ENCODE results near the gene SLC35G2.
"Not testable (repeated sequence)": the region's sequence is repeated elsewhere in the genome, so short reads cannot be mapped to it uniquely, and the experiment has no call there.

Gene SLC35G2

DNA sequence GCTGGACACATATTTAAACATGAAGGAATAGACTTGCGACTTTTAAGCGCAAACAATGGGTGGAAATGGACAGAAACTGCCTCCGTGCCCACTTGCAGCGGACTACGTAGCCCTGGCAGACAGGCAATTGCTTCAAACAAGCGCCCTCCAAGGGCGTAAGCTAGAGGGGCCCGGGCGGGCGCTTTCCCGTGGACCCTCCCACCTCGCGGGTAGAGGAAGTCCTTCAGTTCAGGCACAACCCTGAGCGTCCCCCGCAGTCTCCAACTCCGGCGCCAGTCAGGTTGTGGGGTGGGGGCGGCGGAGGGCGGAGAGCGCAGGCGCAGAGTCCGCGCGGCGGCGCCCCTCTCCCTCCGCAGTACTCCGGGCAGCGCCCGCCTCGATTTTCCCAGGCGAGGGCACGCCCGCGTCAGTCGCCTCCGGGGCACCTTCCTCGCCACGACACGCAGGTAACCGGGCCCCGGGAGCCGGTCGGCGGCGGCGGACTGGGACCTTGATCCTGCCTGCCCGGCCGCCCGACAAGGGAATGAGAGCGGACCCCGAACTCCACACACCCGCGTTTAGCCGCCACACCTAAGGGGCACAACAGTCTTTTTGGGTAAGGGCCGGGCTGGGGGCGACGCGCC, at the start of gene SLC35G2:
Gene SLC35G2, plus strand, starts transcription at position 358 of the 623 bp plus-strand sequence. CDS start 35,335 bp downstream, outside the sequence.
- DNase-seq = peak; percentile 35

DNA sequence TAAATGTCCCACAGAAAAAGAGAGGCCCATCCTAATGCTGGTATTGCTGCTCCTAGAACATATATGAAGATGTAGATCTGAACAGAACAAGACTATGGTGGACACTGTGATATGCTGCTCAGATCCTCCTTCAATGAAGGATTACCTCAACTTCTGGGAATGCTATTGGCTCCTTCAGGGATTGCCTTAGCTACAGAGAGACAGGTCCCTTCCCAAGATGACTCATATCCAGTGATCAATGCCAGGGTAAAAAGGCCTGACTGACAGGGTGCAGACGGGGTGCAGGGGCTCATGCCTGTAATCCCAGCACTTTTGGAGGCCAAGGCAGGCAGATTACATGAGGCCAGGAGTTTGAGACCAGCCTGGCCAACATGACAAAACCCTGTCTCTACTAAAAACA, 46.2 kb upstream of the SLC35G2 start:
- DNase-seq = no peak

DNA sequence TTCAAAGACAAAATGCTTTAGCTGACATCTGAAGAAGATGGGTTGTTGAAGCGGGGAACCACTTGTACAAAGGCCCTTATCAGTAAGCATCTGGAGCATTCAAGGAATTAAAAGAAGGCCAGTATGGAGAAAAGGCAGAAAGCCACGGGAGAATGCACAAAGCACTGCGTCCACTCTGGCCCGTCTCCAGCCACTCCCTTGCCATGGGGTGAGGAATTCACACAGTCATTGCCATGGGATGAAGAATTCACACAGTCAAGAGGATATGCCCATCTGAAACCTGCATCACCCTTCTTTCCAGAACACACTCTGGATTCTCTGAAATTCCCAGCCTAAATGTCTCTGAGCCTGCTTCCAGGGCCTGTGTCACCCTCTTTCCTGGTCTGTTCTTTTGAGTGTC, 40.1 kb upstream of the SLC35G2 start:
- DNase-seq = no peak

DNA sequence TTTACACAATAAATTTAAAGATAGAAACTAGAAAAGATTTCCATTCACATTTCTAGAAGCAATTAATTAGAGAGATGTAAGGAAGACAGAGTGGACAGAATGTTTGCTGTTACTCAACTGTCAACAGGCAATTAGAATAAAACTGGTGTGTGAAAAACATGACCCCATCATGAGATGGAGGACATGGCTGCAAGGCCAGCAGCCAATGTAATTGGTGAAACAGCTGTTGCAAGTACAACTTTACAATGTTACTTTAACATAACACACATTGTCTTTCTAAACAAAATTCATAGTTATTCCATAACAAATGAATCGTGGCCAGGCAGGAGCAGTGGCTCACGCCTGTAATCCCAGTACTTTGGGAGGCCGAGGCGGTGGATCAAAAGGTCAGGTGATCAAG, 38.2 kb upstream of the SLC35G2 start:
- no peak for DNase-seq

DNA sequence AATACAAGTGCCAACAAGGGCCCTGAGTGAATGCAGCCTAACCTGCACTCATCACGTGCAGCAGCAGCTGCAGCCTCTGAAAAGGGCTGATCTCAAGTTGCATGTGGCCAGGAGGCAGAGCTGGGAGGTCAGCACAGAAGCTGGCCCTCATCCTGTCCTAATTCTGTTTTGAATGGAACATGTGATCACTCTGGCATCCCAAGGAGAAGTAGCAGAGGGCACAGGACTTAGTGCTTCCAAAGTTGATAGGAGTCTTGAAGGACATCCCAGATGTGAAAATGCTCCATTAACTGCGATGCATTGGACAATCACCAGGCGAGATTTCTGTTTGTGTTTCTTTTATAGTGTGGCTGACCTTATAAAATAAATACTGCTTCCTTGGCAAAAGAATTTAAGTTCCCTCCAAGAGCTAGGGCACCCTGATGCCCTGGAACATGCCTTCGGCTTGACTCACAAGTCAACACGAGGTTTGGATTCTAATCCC, 35.2 kb upstream of the SLC35G2 start:
- no peak for DNase-seq

DNA sequence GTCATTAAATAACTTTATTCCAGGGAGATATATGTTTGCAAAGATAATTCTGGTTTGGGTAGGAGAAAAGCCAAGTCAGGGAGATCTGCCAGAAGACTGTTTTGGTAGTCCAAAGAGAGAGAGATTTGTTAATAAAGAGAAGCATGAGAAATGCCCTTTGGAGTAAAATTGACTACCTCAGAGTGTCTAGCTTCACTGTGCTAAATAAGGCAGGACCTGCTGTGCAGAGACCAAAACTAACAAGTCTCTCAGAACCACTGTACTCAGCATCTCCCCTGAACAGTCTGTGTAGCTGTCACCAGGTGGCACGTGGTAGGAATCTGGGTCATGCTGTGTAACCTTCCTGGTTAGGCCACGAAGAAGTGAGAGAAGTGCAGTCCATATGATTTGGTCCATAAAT, 31.6 kb upstream of the SLC35G2 start:
- DNase-seq = peak; percentile 20

DNA sequence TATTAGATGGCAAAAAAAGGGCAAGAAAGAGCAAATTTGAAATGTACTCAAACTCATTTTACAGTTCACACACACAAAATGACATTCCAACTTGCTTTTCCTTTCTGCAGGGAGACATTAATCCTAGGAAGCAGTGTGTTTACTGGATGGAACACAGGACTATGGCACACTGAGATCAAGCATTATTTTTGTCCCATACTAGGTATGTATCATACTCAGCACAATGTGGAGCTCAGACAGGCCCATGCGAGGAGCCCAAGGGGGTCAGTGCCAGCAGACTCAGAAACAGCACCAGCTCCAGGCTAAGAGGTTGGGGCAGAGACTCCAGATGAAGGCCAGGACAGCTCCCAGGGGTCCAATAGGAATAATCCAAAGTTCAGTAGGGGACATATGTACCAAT, 30.8 kb upstream of the SLC35G2 start:
- DNase-seq = no peak

DNA sequence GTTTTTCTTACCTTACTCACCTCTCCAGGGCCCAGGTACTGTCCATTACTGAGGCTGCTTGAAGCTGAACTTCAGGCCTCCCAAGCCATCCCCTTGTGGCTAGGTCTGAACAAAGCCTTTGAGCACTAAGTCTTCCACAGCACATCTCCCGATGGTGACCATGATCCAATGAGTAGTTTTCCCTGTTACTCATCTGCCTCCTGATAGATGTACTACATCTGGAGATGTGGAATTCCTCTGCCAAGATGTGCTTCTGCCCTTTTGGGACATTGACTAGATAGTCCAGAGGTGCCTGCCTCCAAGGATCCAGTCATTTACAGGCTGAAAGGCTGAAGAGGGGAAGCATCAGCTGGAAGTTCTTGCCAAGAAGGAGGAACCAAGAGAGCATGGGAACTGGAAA, 28.9 kb upstream of the SLC35G2 start:
- no peak for DNase-seq

DNA sequence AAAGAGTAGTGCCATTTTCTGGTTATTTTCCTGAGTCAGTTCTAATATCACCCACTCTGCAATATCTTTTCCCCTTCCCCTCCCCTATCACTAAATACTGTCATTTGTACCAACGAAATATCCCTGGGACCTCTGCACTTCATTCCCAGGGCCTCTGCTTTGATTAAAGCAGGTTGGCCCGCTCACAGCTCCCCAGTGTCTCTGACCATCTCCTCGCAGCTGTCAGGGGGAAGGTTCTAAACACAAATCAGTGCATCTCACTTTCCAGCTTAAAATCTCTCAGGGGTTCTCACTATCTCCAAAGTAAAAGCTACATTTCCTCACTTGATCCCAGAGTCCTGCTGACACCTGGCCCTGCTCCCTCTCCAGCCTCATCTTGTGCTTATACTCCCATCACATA, 28.1 kb upstream of the SLC35G2 start:
- DNase-seq = no peak

DNA sequence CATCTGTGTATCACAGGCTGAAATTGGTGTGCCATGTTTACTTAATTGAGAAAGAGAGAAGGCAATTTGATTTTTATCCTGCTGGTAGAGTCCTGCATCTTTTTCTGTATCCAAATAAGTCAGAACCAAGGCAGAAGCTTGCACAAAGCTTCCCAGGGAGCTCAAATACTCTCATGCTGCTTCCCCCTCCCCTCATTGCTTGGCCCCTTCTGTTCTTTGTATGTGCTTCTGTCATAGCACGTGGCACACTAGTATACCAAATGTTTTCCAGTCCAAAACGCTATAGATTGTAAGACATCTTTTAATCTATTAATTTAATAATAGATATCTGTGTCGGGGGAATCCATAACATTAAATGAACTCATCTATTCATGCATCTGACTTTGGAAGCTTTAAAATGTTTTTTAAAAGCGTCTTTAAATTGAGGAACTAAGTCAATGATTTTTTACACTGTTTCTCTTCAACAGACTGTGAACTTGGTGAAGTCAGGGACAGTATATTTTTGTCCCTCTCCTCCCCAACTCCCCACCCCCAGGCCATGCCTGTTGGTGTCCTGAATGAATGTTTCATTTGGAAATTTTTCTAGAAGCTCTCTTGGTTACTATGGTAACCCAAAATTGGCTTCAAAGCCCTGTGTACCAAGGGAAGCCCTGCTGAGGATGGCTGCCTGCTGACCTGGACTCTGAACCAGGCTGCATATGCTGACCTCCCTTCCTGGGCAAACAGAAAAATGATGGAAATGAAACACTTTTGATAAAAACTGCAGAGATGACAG, 26.2 kb upstream of the SLC35G2 start:
- DNase-seq = no peak

DNA sequence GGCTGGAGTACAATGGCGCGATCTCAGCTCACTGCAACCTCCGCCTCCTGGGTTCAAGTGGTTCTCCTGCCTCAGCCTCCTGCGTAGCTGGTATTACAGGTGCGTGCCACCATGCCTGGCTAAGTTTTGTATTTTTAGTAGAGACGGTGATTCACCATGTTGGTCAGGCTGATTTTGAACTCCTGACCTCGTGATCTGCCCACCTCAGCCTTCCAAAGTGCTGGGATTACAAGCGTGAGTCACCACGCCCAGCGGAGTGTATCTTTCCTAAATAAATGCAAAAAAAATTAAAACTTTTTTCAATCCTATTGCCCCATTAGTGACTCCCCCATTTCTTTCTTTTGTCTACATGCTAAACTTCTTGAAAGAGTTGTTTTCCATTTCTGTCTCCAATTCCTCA, 17.8 kb upstream of the SLC35G2 start:
- not testable (repeated sequence) for DNase-seq

DNA sequence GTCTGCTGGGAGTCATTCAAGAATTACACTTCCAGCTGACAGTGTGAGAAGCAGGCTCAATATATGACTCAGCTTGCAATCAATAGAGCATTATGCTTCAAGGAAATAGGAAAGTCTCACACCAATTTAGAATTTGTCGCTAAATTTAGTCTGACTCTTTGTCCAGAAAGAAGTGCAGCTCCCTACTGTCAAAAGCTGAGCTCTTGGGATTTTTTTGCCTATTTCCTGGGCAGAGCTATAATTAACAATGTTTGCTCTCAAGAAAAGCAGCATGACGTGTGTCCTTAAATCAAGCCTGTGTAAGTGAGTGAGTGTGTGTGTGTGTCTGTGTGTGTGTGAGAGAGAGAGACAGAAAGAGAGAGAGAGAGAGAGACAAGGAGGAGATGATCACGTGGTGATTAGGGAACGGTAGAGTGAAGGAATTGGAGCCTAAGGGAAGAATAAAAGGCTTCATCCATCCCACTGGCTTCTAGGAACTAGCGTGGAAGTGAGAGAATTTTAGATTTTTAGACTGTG, 16.4 kb upstream of the SLC35G2 start:
- no peak for DNase-seq

DNA sequence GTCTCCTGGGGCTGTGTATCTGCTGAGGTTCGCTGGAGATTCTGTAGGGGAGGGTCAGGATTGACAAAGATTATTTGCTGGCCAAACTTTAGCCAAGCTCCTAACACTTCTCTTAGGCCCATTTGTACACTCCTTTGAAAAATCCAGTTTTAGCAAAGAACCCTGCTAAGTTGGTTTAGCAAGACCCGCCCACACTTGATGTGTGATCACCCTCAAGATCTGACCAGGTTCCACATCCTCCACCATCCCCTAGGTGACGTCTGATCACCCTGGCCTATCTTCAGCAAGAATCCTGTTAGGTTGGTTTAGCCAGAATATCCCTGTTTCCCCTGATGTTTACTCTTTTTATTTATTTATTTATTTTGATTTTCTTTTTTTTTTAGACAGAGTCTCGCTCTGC, 14.8 kb upstream of the SLC35G2 start:
- DNase-seq = no peak

DNA sequence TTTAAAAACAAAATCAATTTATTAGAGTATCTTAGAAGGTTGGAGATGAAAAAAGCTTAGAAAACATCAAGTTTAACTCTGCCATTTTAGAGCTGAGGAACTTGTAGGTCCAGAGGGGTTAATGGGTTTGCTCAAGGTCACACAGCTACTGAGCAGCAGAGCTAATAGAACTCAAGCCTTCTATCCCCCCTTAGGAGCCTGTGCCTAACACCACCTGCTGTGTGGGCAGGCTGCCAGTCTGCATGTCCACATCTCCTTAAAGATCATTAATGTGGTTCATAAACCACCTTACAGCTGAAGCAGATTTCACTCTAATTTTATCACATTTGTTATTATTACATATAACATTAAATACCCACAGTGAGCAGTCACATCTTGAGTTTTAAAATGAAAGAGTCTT, 14.1 kb upstream of the SLC35G2 start:
- no peak for DNase-seq

DNA sequence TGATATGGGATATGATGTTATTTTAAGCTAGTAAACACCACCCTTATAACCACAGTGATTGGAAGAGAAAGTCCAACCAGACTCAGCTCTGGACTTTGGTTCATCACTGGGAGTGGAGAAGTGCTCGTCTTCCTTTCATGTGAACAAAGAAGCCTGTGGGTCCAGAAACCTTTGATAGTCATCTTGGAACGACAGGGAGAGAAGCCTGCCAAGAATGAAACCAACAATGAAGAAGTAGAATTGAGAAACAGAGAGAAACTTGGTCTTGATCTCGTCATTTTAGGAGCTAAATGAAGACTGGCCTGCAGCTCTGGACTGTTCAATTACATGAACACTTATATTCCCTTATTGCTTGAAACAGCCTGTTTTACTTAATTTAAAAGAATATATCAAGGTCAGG, 13.1 kb upstream of the SLC35G2 start:
- DNase-seq = no peak

DNA sequence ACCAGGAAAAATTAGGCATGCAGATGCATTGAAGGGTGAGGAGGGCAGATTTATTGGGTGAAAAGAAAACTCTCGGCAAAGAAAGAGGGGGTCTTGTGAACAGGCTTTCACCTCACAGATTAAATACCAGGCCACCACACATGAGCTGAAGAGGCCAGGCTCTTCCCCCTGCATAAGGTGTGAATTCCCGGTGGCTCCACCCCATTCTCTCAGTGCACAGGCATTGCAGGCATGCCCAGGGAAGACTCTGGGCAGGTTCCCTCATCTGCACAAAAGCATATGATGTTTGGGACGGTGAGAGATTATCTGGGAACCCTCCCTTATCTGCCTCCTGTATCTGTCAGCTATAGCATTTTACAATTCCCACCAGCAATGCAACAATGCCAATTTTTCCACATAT, 7.2 kb upstream of the SLC35G2 start:
- no peak for DNase-seq

DNA sequence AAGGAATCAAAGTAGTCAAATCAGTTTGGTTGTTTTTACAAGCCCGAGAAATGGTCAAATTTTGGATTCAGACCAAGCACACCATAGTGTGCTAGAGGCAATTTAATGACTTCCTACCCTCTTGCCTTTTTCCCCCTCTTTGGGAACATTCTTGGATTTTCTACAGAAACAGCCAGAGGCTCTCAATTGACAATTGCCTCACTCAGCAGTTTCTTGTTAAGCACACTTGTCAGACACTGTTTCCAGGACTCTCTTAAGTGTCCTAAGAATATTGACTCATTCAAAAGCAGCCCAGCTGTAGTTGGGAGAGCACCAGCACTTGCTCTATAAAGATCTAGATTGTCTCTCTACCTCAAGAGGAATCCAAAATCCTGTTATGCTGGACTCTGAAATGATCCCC, 1.5 kb upstream of the SLC35G2 start:
- no peak for DNase-seq

DNA sequence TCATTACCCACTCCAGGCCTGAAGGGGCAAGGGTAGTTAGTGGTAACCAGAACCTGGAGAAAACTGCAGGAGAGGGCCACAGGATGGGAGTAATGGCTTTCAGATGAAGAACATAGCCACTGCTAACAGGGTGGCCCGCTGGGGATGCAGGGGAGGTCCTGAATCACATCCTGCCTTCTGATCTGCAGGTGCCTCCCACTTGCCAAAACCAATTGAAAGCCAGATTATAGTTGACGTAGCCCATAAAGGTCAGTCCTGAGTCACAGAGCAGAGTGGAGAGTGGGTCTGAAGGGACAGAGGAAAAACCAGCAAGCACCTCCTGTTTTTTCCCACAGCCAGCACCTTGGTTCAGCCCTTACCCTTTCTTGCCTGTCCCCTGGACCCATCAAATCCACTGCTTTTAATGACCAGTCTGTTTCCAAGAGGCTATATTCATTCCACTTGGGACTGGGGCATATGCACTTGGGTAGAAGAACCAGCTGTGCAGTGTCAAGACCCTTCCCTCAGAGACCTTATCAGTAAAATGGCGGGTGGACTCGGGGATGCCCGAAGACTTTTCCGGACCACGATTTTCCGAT, 646 bp upstream of the SLC35G2 start:
- peak; percentile 21 for DNase-seq

DNA sequence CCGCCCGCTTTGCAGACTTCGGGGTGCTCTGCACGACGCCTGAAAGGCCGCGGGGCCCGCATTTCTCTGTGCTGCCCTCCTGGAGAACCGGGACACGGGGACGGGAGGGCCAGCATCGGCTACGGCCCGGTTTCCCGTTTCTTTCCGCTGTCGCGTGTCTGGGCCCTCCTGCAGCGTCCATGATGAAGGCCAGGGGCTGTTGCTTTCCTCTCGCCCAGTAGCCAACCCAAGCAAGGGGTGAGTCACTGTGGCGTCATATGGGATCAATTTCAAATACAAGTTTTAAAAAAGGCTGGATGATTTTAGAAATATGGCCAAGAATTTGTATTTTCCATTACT, 435 bp downstream of the SLC35G2 start:
- DNase-seq = no peak

DNA sequence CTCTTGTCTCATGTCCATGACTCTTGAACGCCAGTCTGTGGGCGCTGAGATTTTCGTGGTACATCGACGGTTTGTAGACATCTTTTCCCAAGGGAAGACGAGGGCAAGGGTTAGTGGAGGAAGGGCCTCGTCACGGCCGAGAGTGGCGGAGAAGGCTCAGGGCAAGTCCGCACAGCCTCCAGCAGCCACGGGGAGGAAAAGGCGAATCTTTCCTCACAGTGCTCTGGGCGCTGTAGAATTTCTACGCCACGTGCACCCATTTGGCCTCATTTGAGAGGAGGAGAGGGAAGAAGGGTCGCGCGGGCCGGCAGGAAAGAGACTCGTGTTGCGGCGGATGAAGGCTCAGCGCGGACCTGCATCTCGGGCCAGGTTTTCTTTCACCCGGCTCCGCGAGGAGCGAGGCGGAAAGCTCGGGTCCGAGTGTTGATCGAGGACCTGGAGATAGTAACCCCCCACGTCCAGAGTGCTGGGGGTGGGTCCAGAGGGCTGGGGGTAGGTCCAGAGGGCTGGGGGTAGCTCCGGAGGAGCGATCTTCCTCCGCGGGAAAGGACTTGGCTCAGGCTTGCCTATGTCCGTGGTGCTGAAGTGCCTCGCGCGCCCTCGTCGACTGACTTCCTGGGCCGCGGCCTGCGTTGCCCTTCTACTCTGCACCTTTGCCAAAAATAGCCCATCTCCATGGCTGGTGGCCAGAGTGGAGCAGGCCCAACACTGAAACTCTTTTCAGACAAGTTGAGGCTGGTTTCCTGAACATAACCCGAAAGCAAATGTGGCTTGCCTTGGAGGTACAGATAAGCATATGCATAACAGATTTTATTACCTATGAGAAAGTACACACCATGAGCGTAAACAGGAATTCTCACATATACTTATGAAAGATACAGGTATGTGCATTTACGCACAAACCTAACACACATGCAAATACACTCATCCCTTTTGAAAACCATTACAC, 1.1 kb downstream of the SLC35G2 start:
- DNase-seq = peak; percentile 26

DNA sequence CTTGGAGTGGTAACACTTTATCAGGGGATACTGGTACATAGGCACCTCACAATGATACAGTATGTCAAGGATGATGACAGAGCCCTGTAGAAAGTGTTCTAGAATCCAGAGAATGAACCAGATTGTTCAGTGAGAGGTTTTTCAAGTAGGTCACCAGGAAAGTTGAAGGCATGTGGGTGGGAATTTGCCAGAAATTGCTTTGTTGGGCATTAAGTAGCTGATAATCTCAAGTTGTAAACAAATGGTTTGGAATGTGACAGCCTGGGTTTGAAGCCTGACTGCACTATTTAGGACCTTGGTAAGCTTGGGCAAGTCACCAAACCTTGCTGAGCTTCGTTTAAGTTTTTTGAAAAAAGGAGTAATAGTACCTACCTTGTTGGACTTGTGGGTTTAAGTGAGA, 12.5 kb downstream of the SLC35G2 start:
- DNase-seq = no peak

DNA sequence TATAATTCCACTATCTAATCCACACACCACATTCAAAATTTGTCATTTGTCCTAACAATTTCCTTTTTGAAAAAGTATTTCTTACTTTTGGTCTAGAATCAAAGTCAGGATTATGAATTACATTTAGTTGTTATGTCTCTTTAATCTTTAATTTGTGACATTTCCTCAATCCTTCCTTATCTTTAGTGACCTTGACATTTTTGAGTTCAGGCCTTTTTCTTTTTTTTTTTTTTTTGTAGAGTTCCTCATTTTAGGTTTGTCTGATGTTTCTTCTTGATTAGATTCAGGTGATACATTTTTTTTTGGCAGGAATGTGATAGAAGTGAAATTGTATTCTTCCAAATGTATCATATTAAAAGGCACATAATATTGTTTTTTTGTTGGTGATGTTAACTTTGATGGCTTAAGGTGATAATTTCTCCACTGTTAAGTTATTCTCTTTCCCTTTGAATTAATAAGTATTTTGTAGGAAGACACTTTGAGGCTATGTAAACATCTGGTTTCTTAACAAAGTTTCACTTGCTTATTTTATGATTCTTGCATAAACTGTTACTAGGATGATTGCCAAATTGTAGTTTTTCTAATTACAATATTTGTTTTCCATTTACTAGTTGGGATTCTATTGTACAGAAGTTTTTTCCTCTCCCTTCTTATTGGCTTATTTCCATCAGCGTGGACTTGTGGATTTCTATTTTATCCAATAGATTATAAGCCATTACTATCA, 16.3 kb downstream of the SLC35G2 start:
- no peak for DNase-seq
